ENCODE measurements around the gene FGD3.

- TF ChIP-seq CTCF (IDR thresholded peaks at IDR 0.05; ENCODE audit: borderline replicate concordance, extremely low read depth, low read length, poor library complexity, severe bottlenecking) (no peak), EZH2 (IDR thresholded peaks at IDR 0.05; ENCODE audit: borderline replicate concordance, low read depth, low read length, severe bottlenecking) (no peak)
Measured at GRCh38 chr9:93020151-93020550, 72.8 kb downstream of the FGD3 start.
